Measurements from ENCODE around the gene TMEM107.

TMEM107 gene

GRCh38 chr17:8161289-8162232 lies 14.6 kb downstream of the TMEM107 start:
- no peak for DNase-seq

DNA sequence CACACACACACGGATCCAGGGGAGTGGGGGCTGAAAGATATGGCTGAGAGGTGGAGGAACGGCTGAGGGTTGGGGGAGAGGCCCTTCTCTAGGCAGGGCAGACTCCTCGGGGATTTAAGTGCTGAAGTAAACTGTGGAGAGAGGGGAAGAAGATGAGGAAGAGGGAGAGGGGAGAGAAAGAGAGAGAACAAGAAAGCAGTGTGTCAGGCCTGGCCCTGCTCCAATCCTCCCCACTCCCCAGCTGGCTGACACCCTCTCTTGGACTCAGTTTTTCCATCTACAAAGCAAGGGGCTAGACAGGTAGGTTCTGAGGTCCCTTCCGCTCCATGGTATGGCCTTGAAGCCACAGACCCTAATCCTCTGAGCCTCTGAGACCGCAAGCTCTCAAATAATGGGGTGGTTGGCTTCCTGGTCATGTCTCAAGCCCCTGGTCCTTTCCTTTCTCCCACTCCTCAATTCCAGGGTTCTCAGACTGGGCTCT lies 15.4 kb downstream of the TMEM107 start:
- DNase-seq, result no peak

DNA sequence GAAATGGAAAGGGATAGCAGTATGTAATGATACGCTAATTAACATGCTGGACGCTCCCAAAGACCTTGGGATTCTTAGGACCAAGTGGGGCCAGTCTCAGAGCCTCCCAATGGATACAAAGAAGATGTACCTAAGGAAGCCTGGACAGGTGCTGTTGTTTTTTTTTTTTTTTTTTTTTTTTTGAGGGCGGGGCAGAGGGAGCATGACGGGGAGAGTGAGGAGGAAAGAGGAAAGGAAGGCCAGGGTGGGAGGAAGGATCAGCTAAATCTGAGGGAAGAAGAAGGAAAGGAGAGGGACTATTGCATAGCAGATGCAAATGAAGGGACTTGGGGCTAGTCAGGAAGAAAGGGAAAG lies 16.0 kb downstream of the TMEM107 start:
- DNase-seq, result no peak

DNA sequence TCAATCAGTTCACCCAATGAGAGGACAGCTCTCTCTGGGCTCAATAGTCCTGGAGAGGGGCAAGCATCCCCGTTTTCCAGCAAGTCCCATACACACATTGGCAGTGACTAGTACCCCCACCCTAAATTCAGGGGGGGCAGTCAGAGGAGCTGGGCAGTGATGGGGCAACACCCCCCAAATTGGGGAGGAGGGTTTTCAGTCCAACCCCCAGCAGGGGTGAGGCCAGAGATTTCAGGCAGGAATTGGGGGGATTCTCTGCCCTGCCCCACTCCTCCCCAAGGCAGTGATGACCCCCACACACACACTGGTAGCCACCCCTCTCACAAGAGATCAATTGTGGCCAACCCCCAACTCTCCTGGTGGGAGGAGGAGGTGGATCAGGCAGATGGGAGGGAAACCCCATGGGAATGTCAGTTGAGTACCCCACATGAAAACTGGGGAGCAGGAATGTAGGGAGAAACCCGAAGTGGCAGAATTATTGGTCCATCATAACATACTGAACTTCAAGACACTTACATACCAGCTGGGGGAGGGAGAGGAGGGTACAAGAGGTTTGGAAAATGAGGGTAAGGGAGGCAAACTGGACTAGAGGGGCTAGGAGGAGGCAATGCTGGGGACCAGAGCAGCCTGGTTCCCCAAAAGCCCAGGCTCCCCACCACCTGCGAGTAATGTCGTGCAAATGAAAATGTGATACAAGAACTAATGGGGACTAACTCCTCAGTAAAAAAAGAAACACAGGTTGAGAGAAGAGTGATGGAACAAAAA lies 16.5 kb downstream of the TMEM107 start:
- no peak for DNase-seq

- no peak for DNase-seq
These were observed 17.2 kb downstream of the TMEM107 start for GRCh38 chr17:8159032-8159400.

GRCh38 chr17:8158267-8159031 lies 17.7 kb downstream of the TMEM107 start:
- DNase-seq, result no peak

- DNase-seq, result peak; percentile 91
These were observed 19.8 kb downstream of the TMEM107 start for GRCh38 chr17:8156246-8156992.

GRCh38 chr17:8155996-8156245 lies 20.3 kb downstream of the TMEM107 start:
- DNase-seq, result no peak

DNA sequence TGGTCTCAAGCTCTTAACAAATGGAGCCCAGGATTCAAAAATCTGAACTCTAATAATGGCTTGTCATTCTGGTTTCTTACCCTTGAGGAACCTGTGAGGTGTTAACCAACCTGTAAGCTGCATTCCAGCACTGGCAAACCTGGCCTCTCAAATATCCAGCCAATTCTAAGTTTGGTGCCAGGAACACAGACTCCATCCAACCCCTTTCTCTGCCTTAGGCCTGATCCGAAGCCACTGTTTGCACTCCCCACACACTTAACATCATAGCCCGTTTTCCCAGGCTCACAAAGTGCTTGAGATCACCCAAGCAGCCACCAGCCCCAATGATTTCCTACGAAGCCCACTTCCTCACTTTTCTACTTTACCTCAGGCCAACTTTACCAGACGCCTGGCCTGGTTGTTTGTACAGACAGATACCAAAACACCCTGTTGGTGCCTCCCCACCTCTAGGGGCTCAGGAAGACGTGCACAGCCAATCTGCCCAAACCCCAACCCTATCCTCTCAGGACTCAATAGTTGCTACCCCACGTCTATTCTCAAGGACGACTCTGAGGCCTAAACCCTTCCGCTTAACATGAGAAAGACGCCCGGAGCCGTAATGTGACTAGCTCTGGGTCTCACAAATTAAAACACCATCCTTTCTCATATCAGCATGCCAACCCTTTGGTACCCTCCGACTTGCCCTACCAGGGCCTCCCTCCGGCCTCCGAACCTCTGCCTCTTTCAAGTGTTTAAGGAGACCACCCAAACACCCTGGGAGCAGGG lies 20.8 kb downstream of the TMEM107 start:
- DNase-seq, result no peak

- no peak for DNase-seq
These were observed 21.5 kb downstream of the TMEM107 start for GRCh38 chr17:8154608-8155155.

DNA sequence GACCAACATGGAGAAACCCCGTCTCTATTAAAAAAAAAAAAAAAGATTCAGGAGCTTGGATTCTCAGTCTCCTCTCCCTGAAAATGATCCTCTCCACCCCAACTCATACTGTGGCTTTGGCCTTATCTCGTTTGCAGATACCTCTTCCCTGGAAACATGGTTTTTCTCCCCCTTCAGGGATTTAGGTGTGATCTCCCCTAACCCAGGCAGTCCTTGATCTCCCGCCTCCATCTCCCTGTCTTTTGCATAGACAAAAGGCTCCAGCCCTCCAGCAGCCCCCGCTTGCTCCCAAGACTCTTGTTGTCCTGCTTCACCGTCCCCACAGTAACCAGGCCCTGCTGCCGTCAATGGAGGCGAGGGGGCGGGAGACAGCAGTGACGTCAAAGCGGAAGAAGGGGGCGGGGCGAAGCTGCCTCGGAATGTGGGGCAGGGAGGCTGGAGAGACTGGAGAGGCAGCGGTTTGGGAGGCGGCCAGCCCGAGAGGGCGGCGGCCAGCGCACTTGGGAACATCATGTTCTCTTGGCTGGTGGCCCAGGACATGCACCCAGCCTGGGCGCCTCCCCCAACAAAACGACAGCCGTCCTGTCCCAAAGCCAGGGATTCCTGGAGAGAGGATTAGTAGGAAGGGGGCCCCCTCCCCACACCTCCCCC lies 22.1 kb downstream of the TMEM107 start:
- DNase-seq, result no peak

GRCh38 chr17:8153525-8153956 lies 22.6 kb downstream of the TMEM107 start:
- no peak for DNase-seq

GRCh38 chr17:8153031-8153451 lies 23.1 kb downstream of the TMEM107 start:
- no peak for DNase-seq

GRCh38 chr17:8152112-8152775 lies 23.9 kb downstream of the TMEM107 start, which contains the start of gene PER1:
TSS of gene PER1 (minus strand) at chr17:8152404. CDS start at chr17:8150706, 1,698 bp downstream.
- peak; percentile 59 for DNase-seq

GRCh38 chr17:8151641-8152111 lies 24.5 kb downstream of the TMEM107 start:
- DNase-seq, result no peak

DNA sequence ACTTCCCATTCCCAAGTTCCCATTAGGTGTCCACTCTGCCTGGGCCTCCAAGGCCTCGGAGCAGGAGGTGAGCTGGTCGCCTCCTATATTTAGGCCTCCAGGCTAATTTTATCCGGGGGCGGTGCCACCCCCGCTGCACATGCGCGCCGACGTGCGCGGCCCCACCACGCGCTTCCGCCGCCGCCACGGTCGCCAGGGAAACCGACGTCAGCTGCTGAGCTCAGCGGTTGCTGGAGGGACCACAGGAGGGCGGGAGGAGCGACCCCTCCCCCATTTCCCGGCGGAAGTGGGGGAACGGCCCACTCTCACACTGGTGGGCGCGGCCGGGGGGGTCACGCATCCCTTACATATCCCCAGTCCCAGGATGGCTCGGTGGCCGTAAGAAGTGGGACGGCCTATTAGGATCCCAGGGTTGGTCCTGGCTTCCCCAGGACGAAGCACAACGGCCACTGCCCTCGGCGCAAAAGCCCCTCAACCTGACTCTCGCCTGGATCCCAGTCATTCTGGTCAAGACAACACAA lies 25.0 kb downstream of the TMEM107 start:
- no peak for DNase-seq

- DNase-seq, result no peak
These were observed 25.7 kb downstream of the TMEM107 start for GRCh38 chr17:8150194-8151119.

DNA sequence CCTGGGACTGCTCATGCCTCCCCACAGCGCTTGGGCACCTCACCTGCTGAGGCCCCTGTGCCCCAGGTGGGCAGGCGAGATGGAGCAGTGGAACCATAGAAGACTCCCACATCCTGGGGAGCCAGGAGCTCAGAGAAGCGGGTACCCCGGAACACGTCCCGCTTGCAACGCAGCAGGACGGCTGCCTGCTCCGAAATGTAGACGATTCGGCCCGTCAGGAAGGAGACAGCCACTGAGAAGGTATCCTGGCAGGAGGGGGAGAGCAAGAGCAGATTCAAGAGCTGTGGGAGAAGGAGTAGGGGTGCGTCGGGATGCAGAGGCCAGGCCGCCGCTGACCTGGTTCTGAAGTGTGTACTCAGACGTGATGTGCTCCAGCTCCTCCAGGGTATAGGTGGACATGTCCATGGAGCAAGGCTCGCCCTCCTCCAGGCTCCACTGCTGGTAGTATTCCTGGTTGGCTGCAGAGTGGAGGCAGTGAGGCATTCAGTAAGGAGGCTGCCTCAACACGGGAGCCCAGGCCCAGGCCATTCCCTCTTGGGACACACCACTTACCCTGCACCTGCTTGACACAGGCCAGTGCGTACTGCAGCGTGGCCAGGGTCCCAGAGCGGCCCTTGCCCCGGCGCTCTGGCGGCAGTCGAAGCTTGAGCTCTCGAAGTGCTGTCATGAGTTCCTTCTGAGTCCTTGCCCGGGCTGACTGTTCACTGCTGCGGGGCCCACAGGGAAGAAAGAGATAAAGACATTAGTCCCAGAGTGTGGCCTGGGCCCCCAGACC lies 26.6 kb downstream of the TMEM107 start:
- DNase-seq, result no peak

Data from NCI-H1417 treated with DMSO at 0.1 percent for 48 hours (cell line).